ENCODE measurements around the gene CCL7. TPM values are rescaled to one million over a fixed set of nuclear protein-coding genes. Genes with fewer than 3 reads are reported as not detected.
A peak's percentile ranks its signal among the peaks of the same experiment; 100 is the strongest.

Gene CCL7
- polyA plus RNA-seq, 3 donors = 0.25 to 0.38 TPM; not detected in 1

DNA sequence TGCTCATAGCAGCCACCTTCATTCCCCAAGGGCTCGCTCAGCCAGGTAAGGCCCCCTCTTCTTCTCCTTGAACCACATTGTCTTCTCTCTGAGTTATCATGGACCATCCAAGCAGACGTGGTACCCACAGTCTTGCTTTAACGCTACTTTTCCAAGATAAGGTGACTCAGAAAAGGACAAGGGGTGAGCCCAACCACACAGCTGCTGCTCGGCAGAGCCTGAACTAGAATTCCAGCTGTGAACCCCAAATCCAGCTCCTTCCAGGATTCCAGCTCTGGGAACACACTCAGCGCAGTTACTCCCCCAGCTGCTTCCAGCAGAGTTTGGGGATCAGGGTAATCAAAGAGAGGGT, 14.7 kb upstream of the CCL7 start:
- TF ChIP-seq, protein P1, sequence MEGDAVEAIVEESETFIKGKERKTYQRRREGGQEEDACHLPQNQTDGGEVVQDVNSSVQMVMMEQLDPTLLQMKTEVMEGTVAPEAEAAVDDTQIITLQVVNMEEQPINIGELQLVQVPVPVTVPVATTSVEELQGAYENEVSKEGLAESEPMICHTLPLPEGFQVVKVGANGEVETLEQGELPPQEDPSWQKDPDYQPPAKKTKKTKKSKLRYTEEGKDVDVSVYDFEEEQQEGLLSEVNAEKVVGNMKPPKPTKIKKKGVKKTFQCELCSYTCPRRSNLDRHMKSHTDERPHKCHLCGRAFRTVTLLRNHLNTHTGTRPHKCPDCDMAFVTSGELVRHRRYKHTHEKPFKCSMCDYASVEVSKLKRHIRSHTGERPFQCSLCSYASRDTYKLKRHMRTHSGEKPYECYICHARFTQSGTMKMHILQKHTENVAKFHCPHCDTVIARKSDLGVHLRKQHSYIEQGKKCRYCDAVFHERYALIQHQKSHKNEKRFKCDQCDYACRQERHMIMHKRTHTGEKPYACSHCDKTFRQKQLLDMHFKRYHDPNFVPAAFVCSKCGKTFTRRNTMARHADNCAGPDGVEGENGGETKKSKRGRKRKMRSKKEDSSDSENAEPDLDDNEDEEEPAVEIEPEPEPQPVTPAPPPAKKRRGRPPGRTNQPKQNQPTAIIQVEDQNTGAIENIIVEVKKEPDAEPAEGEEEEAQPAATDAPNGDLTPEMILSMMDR (IDR thresholded peaks at IDR 0.05) = no peak
- H3K27ac ChIP-seq (ENCODE audit: low read depth in 1 of 2, low read length in 2 of 2) = no peak overlapping the region

DNA sequence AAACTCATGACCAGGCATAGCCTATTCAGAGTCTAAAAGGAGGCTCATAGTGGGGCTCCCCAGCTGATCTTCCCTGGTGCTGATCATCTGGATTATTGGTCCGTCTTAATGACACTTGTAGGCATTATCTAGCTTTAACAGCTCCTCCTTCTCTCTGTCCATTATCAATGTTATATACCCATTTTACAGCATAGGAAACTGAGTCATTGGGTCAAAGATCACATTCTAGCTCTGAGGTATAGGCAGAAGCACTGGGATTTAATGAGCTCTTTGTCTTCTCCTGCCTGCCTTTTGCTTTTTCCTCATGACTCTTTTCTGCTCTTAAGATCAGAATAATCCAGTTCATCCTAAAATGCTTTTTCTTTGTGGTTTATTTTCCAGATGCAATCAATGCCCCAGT, 14.2 kb upstream of the CCL7 start:
- no peak for DNase-seq
- Histone ChIP-seq H3K27me3 (ENCODE audit: control insufficient read depth in 2 of 2, insufficient read depth in 2 of 2, low read length in 2 of 2) (no peaks in the 10 kb centered on the region), H3K9me3 (replicated peaks in 1 of 2; ENCODE audit: control insufficient read depth in 1 of 2, insufficient read depth in 1 of 2, low read length in 2 of 2) (no peaks in the 10 kb centered on the region), H3K4me1 (ENCODE audit: control insufficient read depth in 1 of 2, insufficient read depth in 2 of 2, low read length in 2 of 2) (peaks cover 40 to 43% of the 10 kb centered on the region in 2 donors), H3K4me2 (replicated peaks; ENCODE audit: extremely low read depth, low read length, poor library complexity, severe bottlenecking) (no peak overlapping the region), H3K4me3 (replicated peaks in 1 of 3; ENCODE audit: low read depth in 2 of 3, low read length in 3 of 3) (no peak overlapping the region), H2AFZ (ENCODE audit: insufficient read depth, low read depth, low read length, poor library complexity, severe bottlenecking) (no peak overlapping the region), H3K9ac (ENCODE audit: insufficient read depth, low read length, poor library complexity, severe bottlenecking) (no peak overlapping the region), H3K36me3 (replicated peaks in 1 of 2; ENCODE audit: control insufficient read depth in 1 of 2, insufficient read depth in 2 of 2, low read length in 2 of 2) (no peaks in the 10 kb centered on the region), H3K27ac (ENCODE audit: low read depth in 1 of 2, low read length in 2 of 2) (no peak overlapping the region), H3K79me2 (ENCODE audit: insufficient read depth, low read length) (no peaks in the 10 kb centered on the region), H4K20me1 (ENCODE audit: insufficient read depth, low read length) (no peaks in the 10 kb centered on the region)
- H3K27me3 Mint-ChIP-seq (ENCODE audit: low read depth in 3 of 3) = peaks cover 0 to 6% (median 3%) of the 10 kb centered on the region in 3 donors
- WGBS (ENCODE audit: insufficient coverage) = 80% methylated on average over 1 of the region's 1 CpG
- peaks cover 51% of the 10 kb centered on the region for H3K4me1 Mint-ChIP-seq
- peaks cover 0 to 2% (median 0%) of the 10 kb centered on the region in 7 donors for H3K9me3 Mint-ChIP-seq
- H3K27ac Mint-ChIP-seq = no peak overlapping the region
- peak overlapping the region in 1 of 2 donors; percentile 83 for H3K4me3 Mint-ChIP-seq
- peaks cover 3 to 12% of the 10 kb centered on the region in 2 donors for H3K36me3 Mint-ChIP-seq
- intact Hi-C loops (cut with micrococcal nuclease) = loop anchor here (5.0 to 10.0 kb wide), 3 partner anchors 34 to 106 kb away; partner anchors contain the start of genes CCL1 (in 1 of the 2) and CCL8 (in 1 of the 2)
- TF ChIP-seq, protein P1 (IDR thresholded peaks at IDR 0.05) = no peak

More for the DNA sequence above, 14.7 kb upstream of the CCL7 start:
- H3K27me3 ChIP-seq (ENCODE audit: control insufficient read depth in 2 of 2, insufficient read depth in 2 of 2, low read length in 2 of 2) = no peaks in the 10 kb centered on the region
- WGBS (ENCODE audit: insufficient coverage) = 37% methylated on average over 4 of the region's 5 CpGs
- H3K4me2 ChIP-seq (replicated peaks; ENCODE audit: extremely low read depth, low read length, poor library complexity, severe bottlenecking) = peak overlapping the region; percentile 68
- H2AFZ ChIP-seq (ENCODE audit: insufficient read depth, low read depth, low read length, poor library complexity, severe bottlenecking) = peak overlapping the region; percentile 46
- peaks cover 43 to 44% of the 10 kb centered on the region in 2 donors for H3K4me1 ChIP-seq (ENCODE audit: control insufficient read depth in 1 of 2, insufficient read depth in 2 of 2, low read length in 2 of 2)
- H3K4me3 ChIP-seq (replicated peaks in 1 of 3; ENCODE audit: low read depth in 2 of 3, low read length in 3 of 3) = peak overlapping the region in 1 of 3 experiments; percentile 59
- H3K79me2 ChIP-seq (ENCODE audit: insufficient read depth, low read length) = no peaks in the 10 kb centered on the region
- H4K20me1 ChIP-seq (ENCODE audit: insufficient read depth, low read length) = no peaks in the 10 kb centered on the region
- Mint-ChIP-seq H3K4me1 (peaks cover 52% of the 10 kb centered on the region), H3K9me3 (peaks cover 0 to 4% (median 0%) of the 10 kb centered on the region in 7 donors), H3K4me3 (peak overlapping the region; percentile 61 to 83), H3K27ac (peak overlapping the region in 5 of 7 donors; percentile 19 to 71 (median 68)), H3K36me3 (peaks cover 3 to 13% of the 10 kb centered on the region in 2 donors), H3K27me3 (ENCODE audit: low read depth in 3 of 3) (peaks cover 0 to 6% (median 3%) of the 10 kb centered on the region in 3 donors)
- H3K36me3 ChIP-seq (replicated peaks in 1 of 2; ENCODE audit: control insufficient read depth in 1 of 2, insufficient read depth in 2 of 2, low read length in 2 of 2) = no peaks in the 10 kb centered on the region
- intact Hi-C loops (cut with micrococcal nuclease) = loop anchor here (5.0 to 10.0 kb wide), 3 partner anchors 33 to 107 kb away; partner anchors contain the start of genes CCL1 (in 1 of the 2) and CCL8 (in 1 of the 2)
- H3K9ac ChIP-seq (ENCODE audit: insufficient read depth, low read length, poor library complexity, severe bottlenecking) = no peak overlapping the region
- DNase-seq = no peak
- H3K9me3 ChIP-seq (replicated peaks in 1 of 2; ENCODE audit: control insufficient read depth in 1 of 2, insufficient read depth in 1 of 2, low read length in 2 of 2) = no peaks in the 10 kb centered on the region
